ENCODE results near the gene WFDC13. TPM values are rescaled to one million over a fixed set of nuclear protein-coding genes. Genes with fewer than 3 reads are reported as not detected.
A peak's percentile ranks its signal among the peaks of the same experiment; 100 is the strongest.
"Not testable (repeated sequence)": the region's sequence is repeated elsewhere in the genome, so short reads cannot be mapped to it uniquely, and the experiment has no call there.

Gene WFDC13, protein sequence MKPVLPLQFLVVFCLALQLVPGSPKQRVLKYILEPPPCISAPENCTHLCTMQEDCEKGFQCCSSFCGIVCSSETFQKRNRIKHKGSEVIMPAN
- total RNA-seq (not detected), polyA plus RNA-seq (not detected)

DNA sequence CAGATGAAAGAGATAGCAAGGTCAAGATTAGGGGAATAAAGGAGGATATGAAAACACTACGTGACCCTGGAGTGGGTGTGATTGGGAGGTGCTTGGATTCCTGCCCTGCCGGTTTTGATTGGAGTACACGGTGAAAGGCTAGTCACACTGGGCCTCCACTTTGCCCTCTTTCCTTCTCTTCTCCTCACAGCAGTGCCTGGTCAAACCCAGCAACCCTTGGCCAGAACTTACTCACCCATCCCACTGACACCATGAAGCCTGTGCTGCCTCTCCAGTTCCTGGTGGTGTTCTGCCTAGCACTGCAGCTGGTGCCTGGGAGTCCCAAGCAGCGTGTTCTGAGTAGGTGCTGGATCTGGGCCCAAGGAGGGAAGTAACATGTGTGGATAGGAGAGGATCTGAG is at the start of gene WFDC13:
TSS of gene WFDC13 (plus strand) at position 166 of the 400 bp plus-strand sequence. CDS start at position 252, 86 bp downstream.
- Mint-ChIP-seq H3K4me1 (no peaks in the 10 kb centered on the region), H3K4me3 (no peak within 1 kb of the TSS), H3K27ac (no peak within 1 kb of the TSS), H3K27me3 (peaks cover 35% of the 10 kb centered on the region), H3K36me3 (no peaks in the 10 kb centered on the region), H3K9me3 (no peaks in the 10 kb centered on the region)
- H3K9me3 ChIP-seq (ENCODE audit: control insufficient read depth in 2 of 2, low read length in 2 of 2) = no peaks in the 10 kb centered on the region
- no peaks in the 10 kb centered on the region for H3K36me3 ChIP-seq (ENCODE audit: control insufficient read depth, insufficient read depth, low read length)
- no peak within 1 kb of the TSS for H3K4me3 ChIP-seq (ENCODE audit: low read depth, low read length)
- DNase-seq (no peak), ATAC-seq (ENCODE audit: low read depth in 2 of 2) (no peak)
- no peak within 1 kb of the TSS for H3K27ac ChIP-seq (ENCODE audit: insufficient read depth, low read length, poor library complexity, severe bottlenecking)
- peaks cover 3% of the 10 kb centered on the region for H3K27me3 ChIP-seq (ENCODE audit: control insufficient read depth, insufficient read depth, low read length)
- no peaks in the 10 kb centered on the region for H3K4me1 ChIP-seq (ENCODE audit: control insufficient read depth, insufficient read depth, low read length, poor library complexity, severe bottlenecking)

DNA sequence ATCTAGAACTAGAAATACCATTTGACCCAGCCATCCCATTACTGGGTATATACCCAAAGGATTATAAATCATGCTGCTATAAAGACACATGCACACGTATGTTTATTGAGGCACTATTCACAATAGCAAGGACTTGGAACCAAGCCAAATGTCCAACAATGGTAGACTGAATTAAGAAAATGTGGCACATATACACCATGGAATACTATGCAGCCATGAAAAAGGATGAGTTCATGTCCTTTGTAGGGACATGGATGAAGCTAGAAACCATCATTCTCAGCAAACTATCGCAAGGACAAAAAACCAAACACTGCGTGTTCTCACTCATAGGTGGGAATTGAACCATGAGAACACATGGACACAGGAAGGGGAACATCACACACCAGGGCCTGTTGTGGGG is 44.8 kb upstream of the WFDC13 start:
- DNase-seq; ATAC-seq (ENCODE audit: low read depth in 2 of 2): not testable (repeated sequence)

DNA sequence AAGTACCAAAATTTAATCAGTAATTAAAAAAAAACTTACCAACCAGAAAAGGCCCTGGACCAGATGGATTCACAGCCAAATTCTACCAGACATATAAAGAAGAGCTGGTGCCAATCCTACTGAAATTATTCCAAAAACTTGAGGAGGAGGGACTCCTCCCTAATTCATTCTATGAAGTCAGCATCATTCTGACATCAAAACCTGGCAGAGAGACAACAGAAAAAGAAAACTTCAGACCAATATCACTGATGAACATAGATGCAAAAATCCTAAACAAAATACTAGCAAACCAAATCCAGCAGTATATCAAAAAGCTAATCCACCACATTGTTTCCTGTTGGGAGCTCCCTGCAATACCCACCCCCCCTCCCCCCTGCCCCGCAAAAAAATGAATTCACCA is 31.7 kb upstream of the WFDC13 start, which contains the start of gene WFDC11:
TSS of gene WFDC11 (minus strand) at position 101 of the 400 bp plus-strand sequence. CDS start 19,639 bp downstream, outside the sequence.
- Mint-ChIP-seq H3K27me3 (peaks cover 20% of the 10 kb centered on the region), H3K36me3 (no peaks in the 10 kb centered on the region), H3K4me3 (peak within 1 kb of the TSS in 1 of 4 donors; percentile 58), H3K4me1 (no peaks in the 10 kb centered on the region), H3K9me3 (peaks cover 0 to 9% (median 0%) of the 10 kb centered on the region in 7 donors), H3K27ac (peak within 1 kb of the TSS in 1 of 3 donors; percentile 4)
- Histone ChIP-seq H3K36me3 (ENCODE audit: control insufficient read depth, insufficient read depth, low read length) (no peaks in the 10 kb centered on the region), H3K4me1 (ENCODE audit: control insufficient read depth, insufficient read depth, low read length, poor library complexity, severe bottlenecking) (no peaks in the 10 kb centered on the region), H3K27ac (ENCODE audit: insufficient read depth, low read length, poor library complexity, severe bottlenecking) (no peak within 1 kb of the TSS), H3K4me3 (ENCODE audit: low read depth, low read length) (no peak within 1 kb of the TSS), H3K27me3 (ENCODE audit: control insufficient read depth, insufficient read depth, low read length) (no peaks in the 10 kb centered on the region), H3K9me3 (ENCODE audit: control insufficient read depth in 2 of 2, low read length in 2 of 2) (no peaks in the 10 kb centered on the region)
- DNase-seq (no peak), ATAC-seq (ENCODE audit: low read depth in 2 of 2) (no peak)

More for the DNA sequence above, 44.8 kb upstream of the WFDC13 start:
- H3K27me3 ChIP-seq (ENCODE audit: control insufficient read depth, insufficient read depth, low read length); H3K36me3 Mint-ChIP-seq; H3K9me3 ChIP-seq (ENCODE audit: control insufficient read depth in 2 of 2, low read length in 2 of 2); H3K4me3 ChIP-seq (ENCODE audit: low read depth, low read length); H3K4me1 ChIP-seq (ENCODE audit: control insufficient read depth, insufficient read depth, low read length, poor library complexity, severe bottlenecking); H3K27me3 Mint-ChIP-seq; H3K27ac Mint-ChIP-seq; H3K27ac ChIP-seq (ENCODE audit: insufficient read depth, low read length, poor library complexity, severe bottlenecking); H3K4me3 Mint-ChIP-seq; H3K36me3 ChIP-seq (ENCODE audit: control insufficient read depth, insufficient read depth, low read length); H3K4me1 Mint-ChIP-seq: not testable (repeated sequence)
- H3K9me3 Mint-ChIP-seq = peaks cover 0 to 13% (median 2%) of the 10 kb centered on the region in 7 donors

DNA sequence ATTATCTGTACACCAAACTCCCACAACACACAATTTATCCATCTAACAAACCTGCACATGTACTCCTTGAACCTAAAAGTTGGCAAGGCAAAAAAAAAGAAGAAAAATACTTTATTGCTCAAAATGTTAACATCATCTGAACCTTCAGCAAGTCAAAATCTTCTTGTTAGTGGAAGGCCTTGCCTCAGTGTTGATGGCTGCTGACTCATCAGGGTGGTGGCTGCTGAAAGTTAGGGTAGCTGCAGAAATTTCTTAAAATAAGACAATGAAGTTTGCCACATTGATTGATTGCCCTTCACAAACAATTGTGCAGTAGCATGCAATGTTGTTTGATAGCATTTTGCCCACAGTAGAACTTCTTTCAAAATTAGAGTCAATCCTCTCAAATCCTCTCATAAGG is 29.1 kb upstream of the WFDC13 start:
- no peaks in the 10 kb centered on the region for H3K4me1 Mint-ChIP-seq
- peaks cover 28% of the 10 kb centered on the region for H3K27me3 Mint-ChIP-seq
- Histone ChIP-seq H3K4me3 (ENCODE audit: low read depth, low read length) (no peak overlapping the region), H3K36me3 (ENCODE audit: control insufficient read depth, insufficient read depth, low read length) (no peaks in the 10 kb centered on the region), H3K27me3 (ENCODE audit: control insufficient read depth, insufficient read depth, low read length) (no peaks in the 10 kb centered on the region), H3K4me1 (ENCODE audit: control insufficient read depth, insufficient read depth, low read length, poor library complexity, severe bottlenecking) (no peaks in the 10 kb centered on the region), H3K27ac (ENCODE audit: insufficient read depth, low read length, poor library complexity, severe bottlenecking) (no peak overlapping the region), H3K9me3 (ENCODE audit: control insufficient read depth in 2 of 2, low read length in 2 of 2) (no peaks in the 10 kb centered on the region)
- no peaks in the 10 kb centered on the region for H3K36me3 Mint-ChIP-seq
- no peak overlapping the region for H3K27ac Mint-ChIP-seq
- no peak overlapping the region for H3K4me3 Mint-ChIP-seq
- no peak for ATAC-seq (ENCODE audit: low read depth in 2 of 2)
- DNase-seq = no peak
- H3K9me3 Mint-ChIP-seq = peaks cover 0 to 14% (median 6%) of the 10 kb centered on the region in 7 donors

DNA sequence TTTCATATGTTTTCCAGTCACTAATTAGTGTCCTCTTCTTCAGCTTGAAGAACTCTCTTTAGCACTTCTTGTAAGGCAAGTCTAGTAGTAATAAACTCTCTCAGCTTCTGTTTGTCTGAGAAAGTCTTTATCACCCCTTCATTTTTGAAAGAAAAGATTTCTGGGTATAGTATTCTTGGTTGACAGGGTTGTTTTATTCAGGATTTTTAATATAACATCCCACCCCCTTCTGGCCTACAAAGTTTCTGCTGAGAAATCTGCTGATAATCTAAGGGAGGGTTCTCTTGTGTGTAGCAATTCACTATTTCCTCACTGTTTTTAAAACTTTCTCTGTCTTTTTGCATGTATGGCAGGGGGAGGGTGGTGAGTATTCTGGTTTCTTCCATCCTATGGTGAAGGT is 22.2 kb upstream of the WFDC13 start:
- H3K9me3 ChIP-seq (ENCODE audit: control insufficient read depth in 2 of 2, low read length in 2 of 2) = peaks cover 21 to 27% of the 10 kb centered on the region in 2 experiments
- peaks cover 4 to 35% (median 10%) of the 10 kb centered on the region in 7 donors for H3K9me3 Mint-ChIP-seq
- H3K4me1 Mint-ChIP-seq = no peaks in the 10 kb centered on the region
- ATAC-seq (ENCODE audit: low read depth in 2 of 2) (no peak), DNase-seq (no peak)
- H3K27ac Mint-ChIP-seq = no peak overlapping the region
- H3K4me1 ChIP-seq (ENCODE audit: control insufficient read depth, insufficient read depth, low read length, poor library complexity, severe bottlenecking) = no peaks in the 10 kb centered on the region
- H3K27me3 Mint-ChIP-seq = peaks cover 35% of the 10 kb centered on the region
- H3K27ac ChIP-seq (ENCODE audit: insufficient read depth, low read length, poor library complexity, severe bottlenecking) = no peak overlapping the region
- no peak overlapping the region for H3K4me3 Mint-ChIP-seq
- no peaks in the 10 kb centered on the region for H3K36me3 Mint-ChIP-seq
- no peak overlapping the region for H3K4me3 ChIP-seq (ENCODE audit: low read depth, low read length)
- H3K27me3 ChIP-seq (ENCODE audit: control insufficient read depth, insufficient read depth, low read length) = no peaks in the 10 kb centered on the region
- H3K36me3 ChIP-seq (ENCODE audit: control insufficient read depth, insufficient read depth, low read length) = no peaks in the 10 kb centered on the region

DNA sequence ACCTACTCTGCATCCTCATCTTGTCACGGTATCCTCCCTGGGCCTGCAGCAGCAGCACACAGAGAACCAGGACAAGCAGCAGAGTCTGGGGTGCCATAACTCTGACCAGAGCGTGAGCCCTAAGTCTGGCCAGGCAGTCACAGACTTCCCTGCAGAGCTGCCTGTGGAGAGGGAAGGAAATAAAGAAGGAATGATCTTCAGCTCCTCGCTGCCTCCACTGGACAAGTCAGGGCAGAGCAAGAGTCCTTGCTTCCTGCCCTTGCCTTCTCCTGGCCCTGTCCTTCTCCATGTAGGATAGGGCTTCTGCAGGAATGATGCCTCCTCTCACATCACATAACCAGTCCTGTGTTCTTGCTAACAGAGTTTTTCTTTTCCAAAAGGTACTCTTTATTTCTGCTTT is 15.9 kb upstream of the WFDC13 start:
- Histone ChIP-seq H3K27me3 (ENCODE audit: control insufficient read depth, insufficient read depth, low read length) (no peaks in the 10 kb centered on the region), H3K4me1 (ENCODE audit: control insufficient read depth, insufficient read depth, low read length, poor library complexity, severe bottlenecking) (no peaks in the 10 kb centered on the region), H3K9me3 (ENCODE audit: control insufficient read depth in 2 of 2, low read length in 2 of 2) (peaks cover 0 to 2% of the 10 kb centered on the region in 2 experiments), H3K36me3 (ENCODE audit: control insufficient read depth, insufficient read depth, low read length) (no peaks in the 10 kb centered on the region), H3K4me3 (ENCODE audit: low read depth, low read length) (no peak overlapping the region), H3K27ac (ENCODE audit: insufficient read depth, low read length, poor library complexity, severe bottlenecking) (no peak overlapping the region)
- H3K27ac Mint-ChIP-seq = no peak overlapping the region
- peaks cover 18% of the 10 kb centered on the region for H3K27me3 Mint-ChIP-seq
- peaks cover 0 to 6% (median 3%) of the 10 kb centered on the region in 7 donors for H3K9me3 Mint-ChIP-seq
- no peak overlapping the region for H3K4me3 Mint-ChIP-seq
- no peaks in the 10 kb centered on the region for H3K4me1 Mint-ChIP-seq
- DNase-seq = no peak
- no peak for ATAC-seq (ENCODE audit: low read depth in 2 of 2)
- H3K36me3 Mint-ChIP-seq = no peaks in the 10 kb centered on the region

DNA sequence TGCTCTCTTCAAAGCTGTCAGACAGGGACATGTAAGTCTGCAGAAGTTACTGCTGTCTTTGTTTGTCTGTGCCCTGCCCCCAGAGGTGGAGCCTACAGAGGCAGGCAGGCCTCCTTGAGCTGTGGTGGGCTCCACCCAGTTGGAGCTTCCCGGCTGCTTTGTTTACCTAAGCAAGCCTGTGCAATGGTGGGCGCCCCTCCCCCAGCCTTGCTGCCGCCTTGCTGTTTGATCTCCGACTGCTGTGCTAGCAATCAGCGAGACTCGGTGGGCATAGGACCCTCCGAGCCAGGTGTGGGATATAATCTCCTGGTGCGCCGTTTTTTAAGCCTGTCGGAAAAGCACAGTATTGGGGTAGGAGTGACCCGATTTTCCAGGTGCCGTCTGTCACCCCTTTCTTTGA is 8.5 kb upstream of the WFDC13 start:
- H3K4me1 Mint-ChIP-seq = not testable (repeated sequence)

DNA sequence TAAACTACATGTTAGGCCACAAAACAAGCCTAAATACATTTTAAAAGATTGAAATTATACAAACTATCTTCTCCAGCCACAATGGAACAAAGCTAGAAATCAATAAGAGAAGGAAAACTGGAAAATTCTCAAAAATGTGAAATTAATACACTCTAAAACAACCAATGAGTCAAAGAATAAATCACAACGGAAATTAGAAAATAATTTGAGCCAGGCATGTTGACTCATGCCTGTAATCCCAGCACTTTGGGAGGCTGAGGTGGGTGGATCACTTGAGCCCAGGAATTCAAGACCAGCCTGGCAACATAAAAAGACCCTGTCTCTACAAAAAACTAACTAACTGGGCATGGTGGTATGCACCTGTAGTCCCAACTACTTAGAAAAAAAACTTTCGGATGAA is 6.3 kb upstream of the WFDC13 start:
- no peak overlapping the region for H3K27ac Mint-ChIP-seq

More for the DNA sequence above, 8.5 kb upstream of the WFDC13 start:
- H3K27me3 ChIP-seq (ENCODE audit: control insufficient read depth, insufficient read depth, low read length); H3K9me3 Mint-ChIP-seq; H3K36me3 ChIP-seq (ENCODE audit: control insufficient read depth, insufficient read depth, low read length); ATAC-seq (ENCODE audit: low read depth in 2 of 2); H3K36me3 Mint-ChIP-seq; H3K9me3 ChIP-seq (ENCODE audit: control insufficient read depth in 2 of 2, low read length in 2 of 2); H3K4me3 Mint-ChIP-seq; H3K4me1 ChIP-seq (ENCODE audit: control insufficient read depth, insufficient read depth, low read length, poor library complexity, severe bottlenecking); H3K27ac ChIP-seq (ENCODE audit: insufficient read depth, low read length, poor library complexity, severe bottlenecking); DNase-seq; H3K4me3 ChIP-seq (ENCODE audit: low read depth, low read length): not testable (repeated sequence)
- Mint-ChIP-seq H3K27ac (peak overlapping the region in 1 of 3 donors; percentile 53), H3K27me3 (peaks cover 44% of the 10 kb centered on the region)

More for the DNA sequence above, 6.3 kb upstream of the WFDC13 start:
- peaks cover 0 to 5% (median 0%) of the 10 kb centered on the region in 7 donors for H3K9me3 Mint-ChIP-seq
- H3K4me1 Mint-ChIP-seq = no peaks in the 10 kb centered on the region
- Histone ChIP-seq H3K9me3 (ENCODE audit: control insufficient read depth in 2 of 2, low read length in 2 of 2) (no peaks in the 10 kb centered on the region), H3K4me3 (ENCODE audit: low read depth, low read length) (no peak overlapping the region), H3K36me3 (ENCODE audit: control insufficient read depth, insufficient read depth, low read length) (no peaks in the 10 kb centered on the region), H3K27ac (ENCODE audit: insufficient read depth, low read length, poor library complexity, severe bottlenecking) (no peak overlapping the region), H3K27me3 (ENCODE audit: control insufficient read depth, insufficient read depth, low read length) (peaks cover 5% of the 10 kb centered on the region), H3K4me1 (ENCODE audit: control insufficient read depth, insufficient read depth, low read length, poor library complexity, severe bottlenecking) (no peaks in the 10 kb centered on the region)
- peaks cover 51% of the 10 kb centered on the region for H3K27me3 Mint-ChIP-seq
- no peak for ATAC-seq (ENCODE audit: low read depth in 2 of 2)
- DNase-seq = no peak
- no peak overlapping the region for H3K4me3 Mint-ChIP-seq
- H3K36me3 Mint-ChIP-seq = no peaks in the 10 kb centered on the region

Measured in CD4-positive, CD25-positive, alpha-beta regulatory T cell (primary cell).